Prostate gland (tissue), 2 donors: ENCODE measurements around the gene TRIM14.

ENCODE experiments used
- POLR2A ChIP-seq: fragments of 450-650 bp; IDR thresholded peaks from one replicate; pipeline ENCODE4 v1.6.1; 2016; ENCODE audit warnings: antibody characterized with exemption, mild to moderate bottlenecking
- POLR2AphosphoS5 ChIP-seq: sonication (generic); formaldehyde crosslinking; IDR thresholded peaks from one replicate; pipeline ENCODE4 v1.6.1; 2017; ENCODE audit warnings: antibody characterized with exemption
- TF ChIP-seq, protein P1 (sequence below), 4 experiments: fragments of 200-600 bp in 2 of 4; fragments of 450-650 bp in 2 of 4; sonication (generic) in 2 of 4; IDR thresholded peaks; 1 replicate in 3 of 4; 2 replicates in 1 of 4; pipeline ENCODE4 v1.5.1; 2016 to 2019; ENCODE audit warnings: antibody characterized with exemption in 4 of 4, mild to moderate bottlenecking in 2 of 4, moderate library complexity in 2 of 4

DNA sequence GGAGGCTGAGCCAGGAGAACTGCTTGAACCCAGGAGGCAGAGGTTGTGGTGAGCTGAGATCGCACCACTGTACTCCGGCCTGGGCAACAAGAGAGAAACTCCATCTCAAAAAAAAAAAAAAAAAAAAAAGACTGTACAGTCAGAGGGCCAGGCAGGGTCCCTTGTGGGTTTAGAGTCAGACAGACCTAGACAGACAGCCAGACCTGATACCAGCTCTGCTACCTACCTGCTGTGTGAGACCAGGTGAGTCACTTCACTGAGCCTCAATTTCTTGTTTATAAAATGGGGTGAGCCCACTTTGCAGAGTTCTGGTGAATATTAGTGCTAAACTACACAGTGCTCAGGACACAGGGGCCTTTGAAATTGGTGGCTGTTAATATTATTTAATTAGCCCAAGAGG is 19.7 kb downstream of the TRIM14 start:
- TF ChIP-seq, protein P1, sequence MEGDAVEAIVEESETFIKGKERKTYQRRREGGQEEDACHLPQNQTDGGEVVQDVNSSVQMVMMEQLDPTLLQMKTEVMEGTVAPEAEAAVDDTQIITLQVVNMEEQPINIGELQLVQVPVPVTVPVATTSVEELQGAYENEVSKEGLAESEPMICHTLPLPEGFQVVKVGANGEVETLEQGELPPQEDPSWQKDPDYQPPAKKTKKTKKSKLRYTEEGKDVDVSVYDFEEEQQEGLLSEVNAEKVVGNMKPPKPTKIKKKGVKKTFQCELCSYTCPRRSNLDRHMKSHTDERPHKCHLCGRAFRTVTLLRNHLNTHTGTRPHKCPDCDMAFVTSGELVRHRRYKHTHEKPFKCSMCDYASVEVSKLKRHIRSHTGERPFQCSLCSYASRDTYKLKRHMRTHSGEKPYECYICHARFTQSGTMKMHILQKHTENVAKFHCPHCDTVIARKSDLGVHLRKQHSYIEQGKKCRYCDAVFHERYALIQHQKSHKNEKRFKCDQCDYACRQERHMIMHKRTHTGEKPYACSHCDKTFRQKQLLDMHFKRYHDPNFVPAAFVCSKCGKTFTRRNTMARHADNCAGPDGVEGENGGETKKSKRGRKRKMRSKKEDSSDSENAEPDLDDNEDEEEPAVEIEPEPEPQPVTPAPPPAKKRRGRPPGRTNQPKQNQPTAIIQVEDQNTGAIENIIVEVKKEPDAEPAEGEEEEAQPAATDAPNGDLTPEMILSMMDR (IDR thresholded peaks at IDR 0.05) = no peak
- TF ChIP-seq POLR2A (no peak), POLR2AphosphoS5 (no peak)
